ENCODE results near the gene UMOD.
A peak's percentile ranks its signal among the peaks of the same experiment; 100 is the strongest.

The UMOD gene

DNA sequence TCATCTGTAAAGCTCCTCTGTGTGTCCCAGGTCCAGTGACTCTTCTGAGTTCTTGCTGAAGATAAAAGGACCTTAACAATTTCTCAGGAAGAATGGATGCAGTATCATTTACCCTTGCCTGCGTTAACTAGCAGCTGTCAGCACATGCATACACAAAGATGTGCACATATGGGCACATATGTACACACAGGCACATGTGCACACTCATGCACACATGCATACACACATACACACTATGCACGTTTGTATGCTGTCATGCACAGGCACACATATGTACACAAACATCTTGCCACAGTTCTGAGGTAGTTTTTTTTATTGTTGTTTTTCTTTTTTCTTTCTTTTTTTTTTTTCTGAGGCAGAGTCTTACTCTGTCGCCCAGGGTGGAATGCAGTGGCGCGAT, 50.1 kb downstream of the UMOD start:
- Histone ChIP-seq H3K79me2 (ENCODE audit: insufficient read depth, low read length) (no peaks in the 10 kb centered on the region), H3K36me3 (ENCODE audit: insufficient read depth, low read length) (no peaks in the 10 kb centered on the region), H3F3A (ENCODE audit: low read depth) (no peaks in the 10 kb centered on the region), H3K4me2 (ENCODE audit: low read depth, low read length, poor library complexity, severe bottlenecking) (no peak overlapping the region), H3K4me3 (ENCODE audit: low read length, poor library complexity, severe bottlenecking) (no peak overlapping the region), H3K9me2 (replicated peaks; ENCODE audit: low read depth, low read length) (no peaks in the 10 kb centered on the region), H3K27me3 (ENCODE audit: insufficient read depth, low read length, poor library complexity, severe bottlenecking) (no peaks in the 10 kb centered on the region), H2AFZ (ENCODE audit: low read length) (no peak overlapping the region), H3K9ac (ENCODE audit: low read depth, low read length, poor library complexity, severe bottlenecking) (no peak overlapping the region), H3K4me1 (ENCODE audit: insufficient read depth, low read length, poor library complexity, severe bottlenecking) (no peaks in the 10 kb centered on the region), H4K20me1 (ENCODE audit: insufficient read depth, low read length, poor library complexity, severe bottlenecking) (no peaks in the 10 kb centered on the region), H3K9me3 (ENCODE audit: insufficient read depth, low read depth, low read length) (no peaks in the 10 kb centered on the region)
- TF ChIP-seq EZH2phosphoT487 (IDR thresholded peaks at IDR 0.05; ENCODE audit: borderline replicate concordance) = no peak
- TF ChIP-seq, protein P1, sequence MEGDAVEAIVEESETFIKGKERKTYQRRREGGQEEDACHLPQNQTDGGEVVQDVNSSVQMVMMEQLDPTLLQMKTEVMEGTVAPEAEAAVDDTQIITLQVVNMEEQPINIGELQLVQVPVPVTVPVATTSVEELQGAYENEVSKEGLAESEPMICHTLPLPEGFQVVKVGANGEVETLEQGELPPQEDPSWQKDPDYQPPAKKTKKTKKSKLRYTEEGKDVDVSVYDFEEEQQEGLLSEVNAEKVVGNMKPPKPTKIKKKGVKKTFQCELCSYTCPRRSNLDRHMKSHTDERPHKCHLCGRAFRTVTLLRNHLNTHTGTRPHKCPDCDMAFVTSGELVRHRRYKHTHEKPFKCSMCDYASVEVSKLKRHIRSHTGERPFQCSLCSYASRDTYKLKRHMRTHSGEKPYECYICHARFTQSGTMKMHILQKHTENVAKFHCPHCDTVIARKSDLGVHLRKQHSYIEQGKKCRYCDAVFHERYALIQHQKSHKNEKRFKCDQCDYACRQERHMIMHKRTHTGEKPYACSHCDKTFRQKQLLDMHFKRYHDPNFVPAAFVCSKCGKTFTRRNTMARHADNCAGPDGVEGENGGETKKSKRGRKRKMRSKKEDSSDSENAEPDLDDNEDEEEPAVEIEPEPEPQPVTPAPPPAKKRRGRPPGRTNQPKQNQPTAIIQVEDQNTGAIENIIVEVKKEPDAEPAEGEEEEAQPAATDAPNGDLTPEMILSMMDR (conservative IDR thresholded peaks at IDR 0.05; ENCODE audit: low read length) = no peak

DNA sequence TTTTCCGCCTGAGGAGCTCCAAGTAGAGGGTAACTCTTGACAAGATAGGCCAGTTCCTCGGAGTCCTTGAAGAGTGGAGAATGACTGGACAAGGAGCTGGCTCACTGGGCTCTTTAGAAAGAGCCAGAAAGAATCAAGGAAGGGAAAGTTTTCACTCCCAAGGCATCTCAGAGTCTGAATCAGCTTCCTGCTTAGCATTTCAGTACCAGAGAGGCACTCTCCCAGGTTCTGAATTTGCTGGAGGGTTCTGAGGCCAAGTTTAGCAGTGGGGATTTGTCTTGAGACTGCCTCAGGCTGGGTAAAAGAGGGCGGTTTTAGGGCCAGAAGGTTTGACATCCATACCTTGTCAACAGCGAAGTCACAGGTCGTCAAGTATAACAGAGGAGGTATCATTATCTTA, 50.7 kb downstream of the UMOD start:
- Histone ChIP-seq H4K20me1 (ENCODE audit: insufficient read depth, low read length, poor library complexity, severe bottlenecking) (no peaks in the 10 kb centered on the region), H3K9me2 (replicated peaks; ENCODE audit: low read depth, low read length) (no peaks in the 10 kb centered on the region), H3K4me2 (ENCODE audit: low read depth, low read length, poor library complexity, severe bottlenecking) (no peak overlapping the region), H2AFZ (ENCODE audit: low read length) (no peak overlapping the region), H3K79me2 (ENCODE audit: insufficient read depth, low read length) (no peaks in the 10 kb centered on the region), H3K36me3 (ENCODE audit: insufficient read depth, low read length) (no peaks in the 10 kb centered on the region), H3K4me1 (ENCODE audit: insufficient read depth, low read length, poor library complexity, severe bottlenecking) (no peaks in the 10 kb centered on the region), H3K4me3 (ENCODE audit: low read length, poor library complexity, severe bottlenecking) (no peak overlapping the region), H3K27me3 (ENCODE audit: insufficient read depth, low read length, poor library complexity, severe bottlenecking) (no peaks in the 10 kb centered on the region), H3K9ac (ENCODE audit: low read depth, low read length, poor library complexity, severe bottlenecking) (no peak overlapping the region), H3F3A (ENCODE audit: low read depth) (no peaks in the 10 kb centered on the region), H3K9me3 (ENCODE audit: insufficient read depth, low read depth, low read length) (no peaks in the 10 kb centered on the region)
- TF ChIP-seq, protein P1 (conservative IDR thresholded peaks at IDR 0.05; ENCODE audit: low read length) = no peak
- no peak for TF ChIP-seq EZH2phosphoT487 (IDR thresholded peaks at IDR 0.05; ENCODE audit: borderline replicate concordance)

GRCh38 chr16:20300312-20301097, 52.0 kb downstream of the UMOD start:
- no peak overlapping the region for H3K4me3 ChIP-seq (ENCODE audit: low read length, poor library complexity, severe bottlenecking)
- H3K27me3 ChIP-seq (ENCODE audit: insufficient read depth, low read length, poor library complexity, severe bottlenecking) = no peaks in the 10 kb centered on the region
- H3K9me2 ChIP-seq (replicated peaks; ENCODE audit: low read depth, low read length) = no peaks in the 10 kb centered on the region
- no peaks in the 10 kb centered on the region for H3F3A ChIP-seq (ENCODE audit: low read depth)
- H3K79me2 ChIP-seq (ENCODE audit: insufficient read depth, low read length) = no peaks in the 10 kb centered on the region
- TF ChIP-seq, protein P1 (conservative IDR thresholded peaks at IDR 0.05; ENCODE audit: low read length) = peak; percentile 87
- TF ChIP-seq EZH2phosphoT487 (IDR thresholded peaks at IDR 0.05; ENCODE audit: borderline replicate concordance) = no peak
- H3K36me3 ChIP-seq (ENCODE audit: insufficient read depth, low read length) = no peaks in the 10 kb centered on the region
- no peak overlapping the region for H2AFZ ChIP-seq (ENCODE audit: low read length)
- no peaks in the 10 kb centered on the region for H4K20me1 ChIP-seq (ENCODE audit: insufficient read depth, low read length, poor library complexity, severe bottlenecking)
- no peaks in the 10 kb centered on the region for H3K9me3 ChIP-seq (ENCODE audit: insufficient read depth, low read depth, low read length)
- no peaks in the 10 kb centered on the region for H3K4me1 ChIP-seq (ENCODE audit: insufficient read depth, low read length, poor library complexity, severe bottlenecking)
- no peak overlapping the region for H3K4me2 ChIP-seq (ENCODE audit: low read depth, low read length, poor library complexity, severe bottlenecking)
- H3K9ac ChIP-seq (ENCODE audit: low read depth, low read length, poor library complexity, severe bottlenecking) = no peak overlapping the region

Measured in Loucy (cell line).